IMR-90 (cell line): ENCODE measurements around the gene CALR. TPM values are rescaled to one million over a fixed set of nuclear protein-coding genes. Genes with fewer than 3 reads are reported as not detected.

Source experiments
- ATAC-seq: fragments of 200-7000 bp; cut with Tn5 transposase; 2 replicates; pipeline ENCODE4 v1.9.1; 2020; ENCODE audit warnings: low read depth, mild to moderate bottlenecking, moderate library complexity
- BruUV-seq: library from RNA; stranded (reverse); fragments of 400-500 nt; replicated peaks from 2 replicates; lab custom pipeline; 2021; lab: Mats Ljungman, UMichigan
- CTCF ChIA-PET: fragments of 300-600 bp; formaldehyde crosslinking; extraction: SDS; loops from one replicate; lab custom pipeline; 2021; ENCODE audit warnings: antibody characterized with exemption; lab: Yijun Ruan, JAX
- POLR2A ChIA-PET: fragments of 300-600 bp; sonication (Branson Sonifier 250); formaldehyde crosslinking; loops from one replicate; lab custom pipeline; 2022; ENCODE audit warnings: antibody characterized with exemption; ENCODE audit not compliant: unreplicated experiment; lab: Charles Lee
- DNase-seq: peaks from one replicate; pipeline ENCODE4 v3.0.0; 2013
- H2AFZ ChIP-seq: replicated peaks from 2 replicates; pipeline ENCODE3; 2013; ENCODE audit warnings: low read length, mild to moderate bottlenecking; ENCODE audit not compliant: poor library complexity
- H2AK5ac ChIP-seq: 2 replicates; pipeline ENCODE4 v1.6.1; 2013; ENCODE audit warnings: low read depth, low read length, inconsistent platforms
- H2AK9ac ChIP-seq: replicated peaks from 2 replicates; pipeline ENCODE3; 2013; ENCODE audit warnings: mild to moderate bottlenecking, low read depth, low read length, moderate library complexity; ENCODE audit not compliant: poor library complexity
- H2BK120ac ChIP-seq: 2 replicates; pipeline ENCODE4 v1.6.1; 2013; ENCODE audit warnings: low read depth, low read length, inconsistent platforms
- H2BK15ac ChIP-seq: 3 replicates; pipeline ENCODE4 v1.6.1; 2013; ENCODE audit warnings: low read depth, low read length, inconsistent platforms
- H2BK20ac ChIP-seq: 2 replicates; pipeline ENCODE4 v1.6.1; 2013; ENCODE audit warnings: low read depth, mild to moderate bottlenecking, inconsistent platforms, low read length, moderate library complexity
- H2BK5ac ChIP-seq: 2 replicates; pipeline ENCODE4 v1.6.1; 2013; ENCODE audit warnings: mild to moderate bottlenecking, low read depth, low read length, inconsistent platforms; ENCODE audit not compliant: poor library complexity, severe bottlenecking
- H3K14ac ChIP-seq: replicated peaks from 2 replicates; pipeline ENCODE4 v1.6.1; 2013; ENCODE audit warnings: low read depth, low read length, inconsistent platforms
- H3K18ac ChIP-seq: 2 replicates; pipeline ENCODE4 v1.6.1; 2013; ENCODE audit warnings: low read depth, low read length, control low read depth
- H3K23ac ChIP-seq: 2 replicates; pipeline ENCODE4 v1.6.1; 2013; ENCODE audit warnings: low read depth, low read length, inconsistent platforms
- H3K27ac ChIP-seq: 2 replicates; pipeline ENCODE4 v1.5.1; 2013; ENCODE audit warnings: mild to moderate bottlenecking, control low read depth, low read length; ENCODE audit not compliant: insufficient read depth
- H3K27me3 ChIP-seq: 2 replicates; pipeline ENCODE4 v1.6.1; 2013; ENCODE audit warnings: low read length; ENCODE audit not compliant: control insufficient read depth, insufficient read depth
- H3K36me3 ChIP-seq: 2 replicates; pipeline ENCODE4 v1.6.1; 2013; ENCODE audit warnings: low read length, mixed read lengths; ENCODE audit not compliant: control insufficient read depth, insufficient read depth
- H3K4ac ChIP-seq: 2 replicates; pipeline ENCODE4 v1.6.1; 2013; ENCODE audit warnings: low read depth, low read length, inconsistent platforms
- H3K4me1 ChIP-seq: 2 replicates; pipeline ENCODE4 v1.6.1; 2013; ENCODE audit warnings: low read length, mixed read lengths; ENCODE audit not compliant: control insufficient read depth, insufficient read depth
- H3K4me2 ChIP-seq: 2 replicates; pipeline ENCODE4 v1.6.1; 2013; ENCODE audit warnings: low read depth, mild to moderate bottlenecking, control low read depth, low read length, moderate library complexity
- H3K4me3 ChIP-seq: 2 replicates; pipeline ENCODE4 v1.5.1; 2013; ENCODE audit warnings: low read depth, mild to moderate bottlenecking, control low read depth, low read length, moderate library complexity; ENCODE audit not compliant: insufficient read depth
- H3K56ac ChIP-seq: 2 replicates; pipeline ENCODE4 v1.6.1; 2013; ENCODE audit warnings: low read length, inconsistent platforms; ENCODE audit not compliant: insufficient read depth; ENCODE audit errors: extremely low read depth
- H3K79me1 ChIP-seq, 2 experiments: 2 replicates each; pipeline ENCODE4 v1.6.1; 2013; ENCODE audit warnings: low read length in 2 of 2, inconsistent platforms in 1 of 2, low read depth in 1 of 2
- H3K9ac ChIP-seq: 2 replicates; pipeline ENCODE4 v1.6.1; 2013; ENCODE audit warnings: low read depth, low read length, control low read depth
- H3K9me1 ChIP-seq: 2 replicates; pipeline ENCODE4 v1.6.1; 2013; ENCODE audit warnings: low read length, inconsistent platforms; ENCODE audit not compliant: insufficient read depth
- H3K9me3 ChIP-seq: 2 replicates; pipeline ENCODE4 v1.6.1; 2013; ENCODE audit warnings: low read length; ENCODE audit not compliant: control insufficient read depth, insufficient read depth
- H4K20me1 ChIP-seq: 2 replicates; pipeline ENCODE4 v1.6.1; 2013; ENCODE audit warnings: low read length, inconsistent platforms; ENCODE audit not compliant: insufficient read depth
- H4K5ac ChIP-seq: 2 replicates; pipeline ENCODE4 v1.6.1; 2013; ENCODE audit warnings: mild to moderate bottlenecking, low read depth, low read length, control low read depth
- H4K8ac ChIP-seq, 2 experiments: 2 replicates each; pipeline ENCODE4 v1.6.1; 2013; ENCODE audit warnings: low read depth in 2 of 2, low read length in 2 of 2, control low read depth in 1 of 2, inconsistent platforms in 1 of 2
- H4K91ac ChIP-seq: 2 replicates; pipeline ENCODE4 v1.6.1; 2013; ENCODE audit warnings: low read depth, low read length, inconsistent platforms; ENCODE audit not compliant: insufficient read depth
- MAFK ChIP-seq: IDR thresholded peaks from 2 replicates; pipeline ENCODE4 v1.6.1; 2012; ENCODE audit warnings: low read depth, low read length, improper control_type of control experiment
- MXI1 ChIP-seq: IDR thresholded peaks from 2 replicates; pipeline ENCODE4 v1.6.1; 2012; ENCODE audit warnings: low read depth, mild to moderate bottlenecking, low read length, moderate library complexity, borderline replicate concordance
- POLR2A ChIP-seq: IDR thresholded peaks from 2 replicates; pipeline ENCODE4 v1.6.1; 2012; ENCODE audit warnings: mild to moderate bottlenecking, low read depth, low read length
- RAD21 ChIP-seq: IDR thresholded peaks from 2 replicates; pipeline ENCODE4 v1.6.1; 2012; ENCODE audit warnings: low read length, improper control_type of control experiment
- RCOR1 ChIP-seq: IDR thresholded peaks from 2 replicates; pipeline ENCODE4 v1.6.1; 2012; ENCODE audit warnings: mild to moderate bottlenecking, low read length, improper control_type of control experiment; ENCODE audit not compliant: insufficient replicate concordance
- WGBS, 2 experiments: methylation state at CpG; one replicate each; pipeline versions ENCODE4 v1.1.5 to v1.1.7; 2013; ENCODE audit warnings: missing lambda C conversion rate in 2 of 2; ENCODE audit not compliant: insufficient read length in 1 of 2; ENCODE audit errors: extremely low coverage in 2 of 2; 5-methylcytosine and 5-hydroxymethylcytosine counted together
- dilution Hi-C: fragments of 300-500 bp; cut with HindIII; formaldehyde crosslinking; loops from one replicate; pipeline ENCODE4 v1.14.3; 2018; ENCODE audit warnings: low sequenced_read_pairs; ENCODE audit not compliant: unreplicated experiment
- in situ Hi-C: fragments of 300-500 bp; cut with MboI; formaldehyde crosslinking; loops from 3 replicates; pipeline ENCODE4 v1.14.3; 2019; ENCODE audit warnings: low sequenced_read_pairs, inconsistent platforms, mixed read lengths
- intact Hi-C: fragments of 100-400 bp; cut with micrococcal nuclease; formaldehyde crosslinking; loops from 2 replicates; pipeline ENCODE4 v1.10.0; 2022
- polyA plus RNA-seq, 3 experiments: library from polyadenylated mRNA; depleted of rRNA; stranded (reverse); fragments of >200 nt; gene quantifications; 2 replicates each; pipeline ENCODE4 v1.2.3, GENCODE V29; 2012; ENCODE audit warnings: low replicate concordance in 1 of 3
- total RNA-seq: library from RNA; depleted of rRNA; stranded (reverse); fragments of >200 nt; gene quantifications from 2 replicates; pipeline ENCODE4 v1.2.3, GENCODE V29; 2012
- TF ChIP-seq, protein P1 (sequence below): fragments of 150-350 bp; IDR thresholded peaks from 2 replicates; pipeline ENCODE4 v1.6.1; 2017; ENCODE audit warnings: mild to moderate bottlenecking, antibody characterized with exemption, low read length, low read depth

CALR gene
- total and polyA plus RNA-seq, 2 of the 4 experiments (the other 2 are of a cell fraction) = 1,932 to 3,358 TPM

DNA sequence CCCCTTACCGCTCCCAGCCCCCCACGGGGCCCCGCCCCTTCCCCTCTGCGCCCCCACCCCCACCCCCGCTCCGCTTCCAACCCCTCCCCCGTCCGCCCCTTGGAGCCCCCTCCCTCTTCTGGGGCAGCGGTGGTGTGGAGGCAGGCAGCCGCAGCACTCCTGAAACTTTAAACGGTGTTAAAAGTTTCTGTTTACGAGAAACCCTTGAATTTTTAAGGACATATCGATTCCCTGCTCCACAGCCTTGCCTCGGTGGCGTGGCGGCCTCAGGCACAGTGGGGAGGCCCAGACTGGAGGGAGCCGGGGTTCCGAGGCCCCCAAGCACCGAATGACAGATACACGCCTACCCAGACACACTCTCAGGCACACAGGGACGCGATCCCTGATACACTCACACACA is 52.0 kb downstream of the CALR start:
- Histone ChIP-seq H4K5ac (no peak overlapping the region), H3K9ac (no peak overlapping the region), H3K4me1 (peaks cover 3% of the 10 kb centered on the region; the same call in 1 of the 2 replicates), H2BK15ac (no peak overlapping the region), H4K20me1 (no peaks in the 10 kb centered on the region), H3K18ac (no peak overlapping the region), H2AK9ac (peak overlapping the region; percentile 72), H2BK20ac (no peak overlapping the region), H3K4me3 (no peak overlapping the region), H2AK5ac (peak overlapping the region; percentile 73), H3K14ac (no peak overlapping the region), H3K36me3 (no peaks in the 10 kb centered on the region), H4K91ac (no peak overlapping the region), H3K9me1 (peaks cover 8% of the 10 kb centered on the region; the same call in 1 of the 2 replicates), H2BK5ac (no peak overlapping the region), H3K27ac (no peak overlapping the region), H3K9me3 (no peaks in the 10 kb centered on the region), H3K56ac (no peak overlapping the region), H3K79me1 (peaks cover 0 to 6% of the 10 kb centered on the region in 2 experiments; a peak in 1 of 4 replicates), H2AFZ (peak overlapping the region; percentile 32), H3K4ac (no peak overlapping the region), H3K4me2 (no peak overlapping the region), H3K23ac (no peak overlapping the region), H3K27me3 (no peaks in the 10 kb centered on the region), H2BK120ac (no peak overlapping the region), H4K8ac (no peak overlapping the region)
- dilution Hi-C loops (no loop called here), in situ Hi-C loops (loop anchor here (25.0 kb wide), 1 partner anchor 747 kb away; a partner anchor contains a TSS), intact Hi-C loops (no loop called here)
- ChIA-PET POLR2A (no interaction called here), CTCF (no interaction called here)
- ATAC-seq (no peak), DNase-seq (no peak)
- TF ChIP-seq, protein P1, sequence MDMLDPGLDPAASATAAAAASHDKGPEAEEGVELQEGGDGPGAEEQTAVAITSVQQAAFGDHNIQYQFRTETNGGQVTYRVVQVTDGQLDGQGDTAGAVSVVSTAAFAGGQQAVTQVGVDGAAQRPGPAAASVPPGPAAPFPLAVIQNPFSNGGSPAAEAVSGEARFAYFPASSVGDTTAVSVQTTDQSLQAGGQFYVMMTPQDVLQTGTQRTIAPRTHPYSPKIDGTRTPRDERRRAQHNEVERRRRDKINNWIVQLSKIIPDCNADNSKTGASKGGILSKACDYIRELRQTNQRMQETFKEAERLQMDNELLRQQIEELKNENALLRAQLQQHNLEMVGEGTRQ = no peak
- no peak for TF ChIP-seq RCOR1
- TF ChIP-seq MXI1 = no peak
- TF ChIP-seq POLR2A = no peak
- no peak for TF ChIP-seq RAD21
- TF ChIP-seq MAFK = no peak
- BruUV-seq = no TSS peak
- 60% methylated on average over 11 of the region's 22 CpGs; no CpG with 5 or more reads in 1 of the 2 experiments for WGBS, 2 experiments
